DLD1 (cell line): ENCODE results near the gene RBBP9.
"Not testable (repeated sequence)": the region's sequence is repeated elsewhere in the genome, so short reads cannot be mapped to it uniquely, and the experiment has no call there.

Experiments
- in situ Hi-C: cut with HindIII; loops from 2 replicates; pipeline ENCODE4 v1.10.0; 2017; ENCODE audit warnings: low sequenced_read_pairs

Gene RBBP9

DNA sequence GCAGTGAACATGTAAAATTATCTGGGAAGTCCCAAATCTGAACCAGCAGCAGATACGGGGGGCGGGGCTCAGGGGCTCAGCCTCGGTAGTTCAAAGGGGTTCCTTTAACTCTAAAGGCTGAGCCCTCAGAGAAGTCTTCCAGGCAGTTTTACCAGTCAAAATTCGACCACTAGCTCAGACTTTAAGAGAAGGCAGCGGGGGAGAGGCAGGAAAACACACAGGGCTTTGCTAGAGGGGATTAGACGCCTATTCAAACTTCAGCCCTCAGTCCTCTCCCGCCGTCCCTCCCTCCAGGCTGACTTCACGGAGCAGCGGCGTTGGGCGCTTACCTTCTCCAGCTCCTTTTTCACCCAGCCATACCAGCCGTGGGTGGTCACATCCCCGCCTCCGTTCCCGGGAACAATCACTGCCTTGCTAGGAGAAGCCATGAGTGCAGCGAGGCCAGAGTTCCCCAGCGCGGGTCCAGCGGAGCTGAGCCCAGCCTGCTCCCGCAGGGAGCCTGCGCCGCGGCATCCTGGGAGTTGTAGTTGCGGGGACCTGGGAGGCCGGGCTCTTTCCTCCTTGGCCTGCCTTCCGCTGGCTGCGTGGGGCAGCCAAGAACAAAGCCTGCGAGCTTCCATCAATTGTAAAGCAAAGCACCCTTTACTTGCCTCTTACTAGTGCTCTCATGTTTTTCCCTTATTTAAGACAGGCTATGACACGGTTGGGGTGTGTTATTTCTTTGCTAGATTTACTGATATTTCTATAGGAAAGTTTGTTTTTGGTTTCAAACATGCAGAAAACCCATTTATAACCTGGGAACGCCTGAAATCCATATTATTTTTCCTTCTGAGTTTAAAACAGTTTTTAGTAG lies at the start of gene RBBP9:
Gene RBBP9, minus strand, starts transcription at position 486 of the 853 bp plus-strand sequence. Its CDS starts 58 bp downstream, at position 428.
- in situ Hi-C loops, result no loop called here

DNA sequence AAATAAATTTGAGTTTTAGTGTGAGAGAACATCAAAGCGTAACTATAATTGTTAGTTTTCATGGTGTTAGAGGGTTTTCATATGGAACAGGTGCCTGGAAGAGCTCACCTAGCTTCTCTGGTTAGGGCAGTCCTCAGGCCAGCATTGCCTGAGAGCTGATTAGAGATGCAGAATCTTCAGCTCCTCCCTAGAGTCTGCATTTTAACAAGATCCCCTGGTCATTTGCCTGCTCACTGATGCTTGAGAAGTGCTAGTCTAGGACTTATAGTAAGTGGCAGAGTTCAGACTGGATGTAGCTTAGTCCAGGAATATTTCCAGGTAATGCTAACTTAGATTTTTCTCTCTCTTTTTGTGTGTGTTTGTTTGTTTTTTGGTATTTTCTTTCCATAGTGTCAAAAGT lies 48.5 kb upstream of the RBBP9 start:
- in situ Hi-C loops, result no loop called here

DNA sequence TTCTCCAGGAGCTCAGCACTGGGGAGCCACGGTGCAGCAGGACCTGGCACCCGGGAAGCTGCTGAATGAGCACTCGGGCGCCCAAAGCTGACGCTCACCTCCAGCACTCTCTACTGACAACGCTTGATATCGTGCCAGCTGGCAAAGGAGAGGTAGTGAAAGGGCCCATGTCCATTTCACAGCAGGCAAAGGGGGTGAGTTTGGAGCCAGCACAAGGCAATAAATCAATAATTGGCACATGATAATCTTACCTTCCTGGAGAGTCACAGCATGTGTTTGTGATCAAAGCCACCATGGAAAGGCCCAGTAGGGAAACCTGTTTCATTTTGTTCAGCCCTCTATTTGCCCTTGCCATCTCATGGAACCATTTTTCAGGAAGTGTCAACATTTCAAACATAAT lies 46.9 kb upstream of the RBBP9 start:
- in situ Hi-C loops, result no loop called here

DNA sequence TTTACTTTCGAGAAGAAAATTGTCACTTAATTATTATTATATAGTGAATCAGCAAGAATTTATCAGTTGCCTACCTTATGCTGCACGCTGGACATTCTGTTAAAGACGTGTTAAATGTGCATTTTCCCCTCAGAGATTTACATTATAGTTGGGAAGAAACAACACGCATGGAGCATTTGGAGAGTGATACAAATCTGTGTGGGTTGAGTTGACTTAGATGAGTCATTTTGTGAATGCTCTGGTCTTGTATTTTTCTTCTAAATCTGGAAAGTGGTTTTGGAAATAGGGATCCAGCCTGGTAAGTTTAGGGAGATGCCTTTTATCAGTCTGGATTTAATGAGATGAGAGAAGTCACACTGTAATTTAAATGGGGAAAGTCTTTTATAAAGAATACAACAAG lies 46.2 kb upstream of the RBBP9 start:
- in situ Hi-C loops, result no loop called here

DNA sequence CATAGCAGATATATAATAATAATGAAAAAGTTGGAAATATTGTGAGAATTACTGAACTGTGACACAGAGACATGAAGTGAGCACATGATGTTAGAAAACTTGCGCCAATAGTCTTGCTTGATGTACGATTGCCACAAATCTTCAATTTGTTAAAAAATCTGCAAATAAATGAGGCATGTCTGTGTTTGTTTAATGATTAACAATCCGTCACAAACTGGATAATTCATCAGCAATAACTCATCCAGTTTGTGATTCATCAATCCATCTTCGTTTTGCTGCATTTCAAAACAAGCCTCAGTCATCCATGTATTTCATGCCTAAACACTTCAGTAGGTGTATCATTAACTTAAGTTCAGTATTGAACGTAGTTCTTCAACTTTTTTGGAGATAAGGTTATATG lies 44.7 kb upstream of the RBBP9 start:
- in situ Hi-C loops, result no loop called here

DNA sequence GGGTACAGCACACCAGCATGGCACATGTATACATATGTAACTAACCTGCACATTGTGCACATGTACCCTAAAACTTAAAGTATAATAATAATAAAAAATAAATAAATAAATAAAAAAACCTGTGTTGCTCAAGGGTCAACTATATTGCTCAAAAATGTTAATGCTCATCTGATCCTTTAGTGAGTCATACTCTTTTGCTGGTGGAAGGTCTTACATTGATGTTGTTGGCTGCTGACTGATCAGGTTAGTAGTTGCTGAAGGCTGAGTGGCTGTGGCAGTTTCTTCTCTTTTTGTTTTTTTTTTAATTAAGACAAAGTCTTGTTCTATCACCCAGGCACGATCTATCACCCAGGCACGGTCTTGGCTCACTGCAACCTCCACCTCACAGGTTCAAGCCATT lies 40.6 kb upstream of the RBBP9 start:
- in situ Hi-C loops, result no loop called here

DNA sequence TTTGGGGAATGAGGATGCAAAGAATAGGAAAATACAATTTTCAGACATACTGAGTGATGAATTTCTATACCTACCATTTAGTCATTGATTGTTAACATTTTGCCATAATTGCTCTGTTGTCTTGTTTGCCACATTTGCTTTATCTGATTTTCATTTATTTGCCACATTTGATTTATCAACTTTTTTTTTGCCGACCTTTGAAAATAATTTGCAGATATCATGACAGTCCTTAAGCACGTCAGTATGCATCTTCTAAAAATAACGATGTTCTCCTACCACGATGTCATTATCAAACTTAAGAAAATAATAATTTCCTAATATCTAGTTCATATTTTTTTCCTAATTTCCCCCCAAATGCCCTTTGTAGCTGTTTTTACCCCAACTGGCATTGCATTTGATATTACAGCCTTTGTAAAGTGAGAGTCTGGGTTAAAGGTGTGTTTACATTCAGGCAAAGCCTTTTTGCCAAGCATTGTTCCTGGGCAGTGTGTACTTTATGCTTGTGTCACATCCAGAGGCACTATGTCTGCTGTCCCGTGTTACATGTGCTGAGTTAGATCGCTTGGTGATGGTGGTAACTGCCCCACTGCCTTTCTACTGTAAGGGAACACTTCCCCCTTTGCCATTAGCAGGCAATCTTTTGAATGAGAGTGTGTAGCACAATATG lies 37.1 kb upstream of the RBBP9 start:
- in situ Hi-C loops, result no loop called here

DNA sequence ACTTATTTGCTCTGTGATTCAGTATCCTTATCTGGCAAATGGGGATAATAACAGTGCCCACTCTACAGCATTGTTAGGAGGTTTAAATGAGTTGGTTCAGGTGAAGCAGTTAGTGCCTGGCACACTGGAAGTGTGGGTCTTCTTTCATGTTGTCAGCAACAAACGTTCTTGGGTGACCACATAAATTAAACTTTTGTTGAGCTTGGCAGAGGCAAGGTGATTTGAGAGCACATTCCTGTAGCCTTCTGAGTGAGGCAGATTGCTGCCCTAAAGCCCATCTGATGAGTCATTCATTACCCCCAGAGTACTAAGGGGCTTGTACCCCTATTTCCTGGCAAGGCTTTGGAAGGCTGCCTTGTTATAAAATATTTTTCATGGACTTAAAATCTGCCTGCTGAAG lies 36.5 kb upstream of the RBBP9 start:
- in situ Hi-C loops, result no loop called here

DNA sequence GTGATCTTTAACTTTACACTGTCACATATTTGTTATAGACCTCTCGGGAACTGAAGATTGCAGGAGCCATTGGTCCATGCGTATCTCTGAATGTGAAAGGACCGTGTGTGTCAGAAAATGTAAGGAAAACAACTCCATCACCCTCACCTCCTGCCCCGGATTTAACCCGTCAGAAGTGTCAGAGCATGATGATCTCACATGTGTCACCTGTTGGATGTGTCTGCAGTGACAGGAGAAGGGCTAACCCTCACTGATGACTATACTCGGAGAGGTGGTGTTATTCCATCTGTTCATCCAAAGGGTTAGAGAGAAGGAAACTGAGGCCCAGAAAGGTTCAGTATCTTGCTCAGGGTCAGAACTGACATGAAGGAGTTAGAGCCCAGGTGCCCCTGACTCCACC lies 35.6 kb upstream of the RBBP9 start:
- in situ Hi-C loops, result no loop called here

DNA sequence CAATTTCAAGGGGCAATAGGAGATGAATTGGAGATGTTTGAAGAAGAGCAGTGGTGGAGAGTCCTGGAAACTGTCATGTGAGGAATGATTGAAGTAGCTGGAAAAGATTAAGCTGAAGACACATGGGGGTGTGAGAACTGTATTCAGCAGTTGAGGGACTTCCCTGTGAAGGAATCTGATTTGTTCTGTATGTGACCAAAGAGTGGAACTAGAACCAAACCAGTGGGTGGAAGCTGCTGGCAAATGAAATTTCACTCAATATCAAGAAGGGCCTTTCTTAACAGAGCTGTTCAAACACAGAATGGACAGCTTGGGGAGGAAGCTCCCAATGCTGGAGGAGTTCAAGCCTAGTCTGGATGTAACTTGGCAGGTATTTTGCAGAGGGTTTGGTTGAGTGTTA lies 32.0 kb upstream of the RBBP9 start:
- in situ Hi-C loops, result no loop called here

DNA sequence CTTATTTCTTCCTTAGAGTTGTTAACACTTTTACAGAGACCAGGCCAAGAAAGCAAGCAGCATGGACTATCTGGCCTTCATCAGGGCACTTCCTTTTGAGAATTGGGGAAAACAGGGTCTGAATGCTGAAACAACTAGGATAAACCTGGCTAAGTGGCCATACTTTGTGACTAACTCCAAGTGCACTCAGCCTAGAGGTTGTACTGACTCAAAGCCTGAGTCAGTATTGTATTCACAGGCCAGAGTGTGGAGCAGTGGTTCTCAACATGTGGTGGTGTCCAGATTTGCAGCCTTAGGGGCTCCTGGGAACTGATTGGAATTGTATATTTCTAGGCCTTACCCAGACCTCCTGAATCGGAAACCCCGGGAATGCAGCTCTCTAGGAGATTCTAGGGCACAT lies 30.8 kb upstream of the RBBP9 start:
- in situ Hi-C loops, result no loop called here

DNA sequence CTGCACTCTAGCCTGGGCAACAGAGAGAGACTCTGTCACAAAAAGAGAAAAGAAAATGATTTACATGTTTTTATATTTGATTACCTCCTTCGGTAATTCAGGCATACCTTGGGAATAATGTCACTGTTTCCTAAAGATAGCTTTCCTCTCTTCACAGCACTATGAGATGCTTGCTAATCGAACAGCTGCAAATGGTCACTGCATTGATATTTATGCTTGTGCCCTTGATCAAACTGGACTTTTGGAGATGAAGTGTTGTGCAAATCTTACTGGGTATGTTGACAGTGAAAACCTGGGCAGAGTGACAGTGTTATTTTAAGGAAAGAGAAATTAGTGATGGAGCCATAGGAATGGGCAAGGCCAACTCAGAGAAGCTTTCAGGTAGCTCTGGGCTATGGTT lies 30.3 kb upstream of the RBBP9 start:
- in situ Hi-C loops, result no loop called here

DNA sequence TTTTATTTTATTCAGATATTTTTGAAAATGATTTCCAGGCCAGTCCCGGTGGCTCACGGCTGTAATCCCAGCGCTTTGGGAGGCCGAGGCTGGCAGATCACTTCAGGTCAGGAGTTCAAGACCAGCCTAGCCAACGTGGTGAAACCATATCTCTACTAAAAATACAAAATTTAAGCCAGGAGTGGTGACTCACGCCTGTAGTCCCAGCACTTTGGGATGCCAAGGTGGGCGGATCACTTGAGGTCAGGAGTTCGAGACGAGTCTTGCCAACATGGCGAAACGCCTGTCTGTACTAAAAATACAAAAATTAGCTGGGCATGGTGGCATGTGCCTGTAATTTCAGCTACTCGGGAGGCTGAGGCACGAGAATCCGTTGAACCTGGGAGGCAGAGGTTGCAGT lies 29.7 kb upstream of the RBBP9 start:
- in situ Hi-C loops, result not testable (repeated sequence)

DNA sequence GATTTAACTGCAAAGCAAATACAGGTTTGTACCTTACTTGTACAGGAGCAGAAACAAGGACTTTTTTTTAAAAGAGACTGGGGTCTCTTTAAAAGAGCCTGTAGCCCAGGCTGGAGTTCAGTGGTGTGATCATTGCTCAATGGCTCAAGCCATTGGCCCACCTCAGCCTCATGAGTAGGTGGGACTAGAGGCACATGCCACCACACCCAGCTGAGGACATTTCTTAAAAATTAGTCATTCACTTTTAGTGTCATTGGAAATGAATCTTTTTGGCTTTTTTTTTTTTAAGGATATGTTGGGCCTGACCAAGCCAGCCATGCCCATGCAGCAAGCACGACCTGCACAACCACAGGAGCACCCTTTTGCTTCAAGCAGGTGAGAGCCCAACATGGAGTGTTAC lies 27.6 kb upstream of the RBBP9 start:
- in situ Hi-C loops, result no loop called here

DNA sequence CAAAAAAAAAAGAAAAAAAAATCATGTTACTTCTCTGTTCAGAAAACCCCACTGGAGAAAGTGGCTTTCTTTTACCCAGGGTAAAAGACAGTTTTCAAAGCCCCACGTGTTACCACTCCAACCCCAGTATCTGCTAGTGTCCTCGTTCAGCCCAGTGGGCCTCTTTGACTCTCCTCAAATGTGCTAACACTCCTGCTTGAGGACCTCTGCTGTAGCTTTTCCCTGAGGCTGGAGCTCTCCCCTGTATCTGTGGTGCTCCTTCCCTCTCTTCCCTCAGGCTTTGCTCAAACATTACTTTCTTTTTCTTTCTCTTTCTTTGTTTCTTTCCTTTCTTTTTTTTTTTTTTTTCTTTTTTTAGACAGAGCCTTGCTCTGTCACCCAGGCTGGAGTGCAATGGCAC lies 26.0 kb upstream of the RBBP9 start:
- in situ Hi-C loops, result no loop called here

DNA sequence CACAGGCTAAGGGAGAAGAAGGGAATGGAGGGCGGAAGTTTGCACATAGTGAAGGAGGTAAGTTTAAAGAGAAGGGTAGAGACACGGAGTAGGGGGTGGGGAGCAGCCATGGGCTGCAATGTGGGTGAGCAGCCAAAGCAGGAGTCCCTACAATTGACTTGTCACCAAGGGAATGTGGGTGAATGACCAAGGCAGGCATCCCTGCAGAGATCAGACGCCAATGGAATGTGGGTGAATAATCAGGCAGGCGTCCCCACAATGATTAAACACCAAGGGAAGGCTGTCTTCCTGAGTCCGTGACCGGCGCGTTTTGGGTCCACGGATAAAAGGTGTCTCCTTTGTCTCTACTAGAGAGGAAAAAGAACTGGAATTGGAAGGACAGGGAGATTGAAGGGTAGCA lies 25.0 kb upstream of the RBBP9 start:
- in situ Hi-C loops, result not testable (repeated sequence)

DNA sequence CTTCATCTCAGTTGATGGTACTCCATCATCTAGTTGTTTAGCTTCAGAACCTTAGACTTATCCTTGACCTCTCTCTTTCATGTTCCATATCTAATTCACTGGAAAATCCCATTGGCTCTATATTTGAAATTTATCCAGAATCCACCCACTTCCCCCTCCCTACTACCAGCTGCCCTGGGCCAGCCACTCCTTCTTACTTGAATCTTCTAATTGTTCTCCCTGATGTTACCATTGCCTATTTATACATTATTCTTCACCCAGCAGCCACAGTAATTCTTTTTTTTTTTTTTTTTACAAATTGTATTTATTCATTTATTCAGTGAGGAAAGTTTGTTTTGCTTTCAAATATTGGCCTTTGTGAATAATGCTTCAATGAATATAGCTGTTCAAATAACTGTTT lies 18.9 kb upstream of the RBBP9 start:
- in situ Hi-C loops, result no loop called here

DNA sequence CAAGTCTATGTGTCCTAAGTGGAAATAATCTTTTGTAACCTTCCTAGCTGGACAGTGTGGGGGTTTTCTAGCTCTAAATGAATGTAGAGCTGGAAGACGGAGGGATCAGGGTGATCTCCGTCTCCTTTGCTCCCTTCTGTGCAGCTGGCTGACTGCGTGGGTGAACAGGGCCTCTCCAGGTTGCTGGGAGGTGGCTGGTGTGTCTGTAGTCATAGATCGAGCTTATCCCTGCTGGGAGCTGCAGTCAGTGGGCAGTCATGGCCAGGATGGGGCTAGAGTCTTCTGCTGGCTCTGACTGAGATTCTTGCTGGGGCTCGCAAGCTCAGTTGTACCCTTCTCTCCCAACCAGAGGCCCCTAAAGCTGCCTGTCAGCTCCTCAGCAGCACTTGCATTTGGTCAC lies 17.1 kb upstream of the RBBP9 start:
- in situ Hi-C loops, result no loop called here

DNA sequence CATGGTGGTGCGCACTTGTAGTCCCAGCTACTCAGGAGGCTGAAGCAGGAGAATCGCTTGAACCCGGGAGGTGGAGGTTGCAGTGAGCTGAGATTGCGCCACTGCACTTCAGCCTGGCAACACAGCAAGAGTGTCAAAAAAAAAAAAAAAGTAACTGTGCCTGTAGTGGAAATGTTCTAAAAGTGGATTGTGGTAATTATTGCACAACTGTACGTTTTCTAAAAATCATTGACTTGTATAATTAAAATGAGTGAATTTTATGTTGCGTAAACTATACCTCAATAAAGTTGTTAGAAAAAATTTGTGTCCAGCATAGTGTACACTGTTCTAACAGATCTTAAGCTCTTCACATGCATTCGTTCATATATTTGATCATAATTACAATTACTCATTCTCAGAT lies 16.2 kb upstream of the RBBP9 start:
- in situ Hi-C loops, result no loop called here

DNA sequence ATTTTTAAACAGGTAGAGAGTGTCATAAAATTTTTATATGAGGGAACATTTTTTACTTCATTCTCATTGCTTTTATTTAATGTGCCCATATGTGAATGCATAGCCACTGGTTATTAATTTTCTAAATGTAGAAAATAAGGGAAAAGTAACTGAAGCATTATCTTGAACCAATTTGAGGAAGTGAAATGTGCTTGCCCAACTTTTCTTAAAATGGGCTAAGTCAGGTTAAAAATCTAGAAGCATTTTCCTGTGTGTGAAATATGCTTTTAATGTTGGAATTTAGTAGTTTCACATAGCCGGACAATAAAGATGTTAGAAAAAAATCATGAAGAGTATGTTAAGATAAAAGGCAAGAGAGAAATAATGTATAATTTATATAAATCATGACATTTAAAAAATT lies 14.5 kb upstream of the RBBP9 start:
- in situ Hi-C loops, result no loop called here

DNA sequence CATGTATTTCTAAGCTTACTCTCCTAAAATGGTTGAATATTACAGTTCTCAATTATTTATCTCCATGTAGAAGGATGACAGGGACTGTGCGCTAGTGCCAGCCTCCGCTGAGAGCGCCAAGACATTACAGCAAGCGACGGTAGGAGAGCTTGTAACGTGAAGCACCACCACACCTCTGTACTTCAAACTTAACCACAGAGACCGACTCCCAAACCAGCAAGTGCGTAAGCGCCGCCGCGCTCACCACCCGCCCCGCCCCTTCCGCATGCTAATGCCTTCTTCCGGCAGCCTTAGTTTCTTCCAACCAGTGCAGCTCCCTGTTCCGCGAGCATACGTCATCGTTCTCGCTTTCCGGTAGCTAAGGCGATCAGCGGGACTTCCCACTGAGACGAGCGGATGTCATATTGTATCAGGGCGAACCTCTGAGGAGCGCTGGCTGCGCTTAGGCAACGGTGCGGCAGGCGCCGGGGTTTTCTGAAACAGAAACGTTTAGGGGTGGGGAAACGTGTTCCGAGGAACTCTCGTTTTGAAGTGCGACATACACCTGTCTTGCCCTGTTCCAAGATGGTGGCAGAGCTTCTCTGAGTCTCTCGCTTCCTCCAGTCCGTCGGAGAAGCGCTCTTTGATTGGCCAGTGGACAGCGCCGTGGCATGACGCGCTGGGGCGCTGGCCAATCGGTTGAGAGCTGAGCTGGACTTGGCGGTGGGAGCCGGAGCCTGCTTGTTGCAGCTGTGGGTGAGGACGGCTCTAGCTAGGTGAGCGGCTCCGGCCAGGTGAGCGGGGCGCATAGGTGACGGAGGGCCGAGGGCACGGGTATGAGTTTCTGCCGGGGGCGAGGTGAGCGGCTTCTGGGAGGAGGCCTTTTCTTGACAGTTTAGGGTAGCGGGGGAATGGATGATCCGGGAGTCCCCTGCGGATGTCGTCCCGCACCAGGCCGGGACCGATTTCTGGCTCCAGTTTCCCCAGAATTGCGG lies 10.5 kb upstream of the RBBP9 start, which contains the start of gene SEC23B:
Gene SEC23B, plus strand, starts transcription at position 723 of the 974 bp plus-strand sequence. CDS start 2,896 bp downstream, outside the sequence.
- in situ Hi-C loops, result no loop called here
